ENCODE measurements around the gene SH3BP2. TPM values are rescaled to one million over a fixed set of nuclear protein-coding genes. Genes with fewer than 3 reads are reported as not detected.

The SH3BP2 gene
- total RNA-seq, 2 donors from 2014 or later, result 56.0 to 61.7 TPM

DNA sequence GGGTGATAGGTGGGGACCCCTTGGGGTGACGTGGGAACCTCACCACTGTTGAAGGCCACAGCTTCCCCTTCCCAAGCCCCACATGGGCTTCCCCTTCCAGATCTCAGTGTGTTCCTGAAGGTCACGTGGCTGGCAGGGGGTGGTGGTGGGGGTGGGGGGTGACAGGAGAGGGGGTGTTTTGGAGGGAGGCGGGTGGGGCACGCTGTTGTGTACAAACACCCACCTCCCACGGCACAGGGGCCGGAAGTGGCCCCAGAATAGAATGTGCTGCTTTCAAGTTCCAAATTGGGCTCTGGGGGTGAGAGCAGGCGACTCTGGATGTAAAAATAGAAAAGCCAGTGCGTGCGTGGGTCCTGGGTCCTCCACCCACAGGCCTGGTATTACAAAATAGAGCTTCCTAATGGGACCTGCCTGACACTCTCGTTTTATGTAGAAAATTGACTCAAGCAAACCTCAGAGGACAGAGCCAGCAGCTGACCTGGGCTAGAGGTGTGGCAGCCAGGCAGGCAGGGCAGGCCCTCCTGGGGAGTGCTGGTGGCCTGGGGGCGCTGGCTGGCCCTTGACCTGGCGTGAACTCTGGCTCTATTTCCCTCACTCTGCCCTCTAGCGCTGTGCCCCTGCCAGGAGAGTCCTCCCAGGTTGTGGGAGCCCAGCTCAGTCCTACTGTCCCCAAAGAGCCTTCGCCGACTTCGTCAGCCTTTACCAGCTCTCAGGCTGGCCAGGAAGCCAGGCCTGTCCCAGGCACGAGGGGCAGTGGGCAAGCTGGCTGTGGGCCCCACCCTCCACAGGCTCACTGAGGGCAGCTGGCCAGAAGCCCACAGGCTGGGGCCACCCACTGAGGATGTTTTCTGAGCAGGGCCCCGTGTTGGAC is 5.4 kb upstream of the SH3BP2 start:
- Histone ChIP-seq H3K4me3 (no peak overlapping the region), H3K27ac (peak overlapping the region in 1 of 2 donors; percentile 53), H3K4me1 (ENCODE audit: control insufficient read depth in 1 of 2, low read depth in 2 of 2) (peaks cover 5 to 15% of the 10 kb centered on the region in 2 donors), H3K9me3 (no peaks in the 10 kb centered on the region), H3K27me3 (replicated peaks; ENCODE audit: insufficient read depth) (no peaks in the 10 kb centered on the region), H3K36me3 (no peaks in the 10 kb centered on the region)
- TF ChIP-seq, protein P1, sequence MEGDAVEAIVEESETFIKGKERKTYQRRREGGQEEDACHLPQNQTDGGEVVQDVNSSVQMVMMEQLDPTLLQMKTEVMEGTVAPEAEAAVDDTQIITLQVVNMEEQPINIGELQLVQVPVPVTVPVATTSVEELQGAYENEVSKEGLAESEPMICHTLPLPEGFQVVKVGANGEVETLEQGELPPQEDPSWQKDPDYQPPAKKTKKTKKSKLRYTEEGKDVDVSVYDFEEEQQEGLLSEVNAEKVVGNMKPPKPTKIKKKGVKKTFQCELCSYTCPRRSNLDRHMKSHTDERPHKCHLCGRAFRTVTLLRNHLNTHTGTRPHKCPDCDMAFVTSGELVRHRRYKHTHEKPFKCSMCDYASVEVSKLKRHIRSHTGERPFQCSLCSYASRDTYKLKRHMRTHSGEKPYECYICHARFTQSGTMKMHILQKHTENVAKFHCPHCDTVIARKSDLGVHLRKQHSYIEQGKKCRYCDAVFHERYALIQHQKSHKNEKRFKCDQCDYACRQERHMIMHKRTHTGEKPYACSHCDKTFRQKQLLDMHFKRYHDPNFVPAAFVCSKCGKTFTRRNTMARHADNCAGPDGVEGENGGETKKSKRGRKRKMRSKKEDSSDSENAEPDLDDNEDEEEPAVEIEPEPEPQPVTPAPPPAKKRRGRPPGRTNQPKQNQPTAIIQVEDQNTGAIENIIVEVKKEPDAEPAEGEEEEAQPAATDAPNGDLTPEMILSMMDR (IDR thresholded peaks at IDR 0.05), result no peak
- ATAC-seq (ENCODE audit: insufficient number of reproducible peaks, low FRiP score, low read depth) (no peak), DNase-seq (ENCODE audit: low spot score) (no peak)

DNA sequence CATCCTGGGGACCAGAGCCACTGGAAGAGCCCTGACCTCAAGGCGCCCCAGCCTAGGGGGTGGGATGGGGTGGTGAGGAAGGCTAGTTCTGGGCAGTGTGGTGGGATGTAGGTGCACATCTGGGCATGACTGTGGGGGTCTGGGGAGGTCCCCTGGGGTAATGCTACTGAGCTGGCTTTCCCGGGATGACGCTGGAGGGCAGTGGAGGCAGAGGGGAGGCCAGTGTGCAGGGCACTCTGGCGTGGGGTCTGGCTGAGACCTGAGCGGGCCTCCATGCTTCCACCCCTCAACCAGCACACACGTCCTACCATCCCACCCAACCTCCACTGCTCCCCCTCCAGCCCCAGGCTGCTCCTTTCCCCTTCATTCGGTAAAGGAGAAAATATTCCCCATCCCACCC is 4.8 kb upstream of the SH3BP2 start:
- ATAC-seq (ENCODE audit: insufficient number of reproducible peaks, low FRiP score, low read depth), result no peak
- H3K9me3 ChIP-seq, result no peaks in the 10 kb centered on the region
- H3K27me3 ChIP-seq (replicated peaks; ENCODE audit: insufficient read depth), result no peaks in the 10 kb centered on the region
- H3K27ac ChIP-seq, result peak overlapping the region in 1 of 2 donors; percentile 53
- H3K4me3 ChIP-seq, result no peak overlapping the region
- TF ChIP-seq, protein P1 (IDR thresholded peaks at IDR 0.05), result no peak
- H3K36me3 ChIP-seq, result no peaks in the 10 kb centered on the region
- DNase-seq (ENCODE audit: low spot score), result no peak
- H3K4me1 ChIP-seq (ENCODE audit: control insufficient read depth in 1 of 2, low read depth in 2 of 2), result peaks cover 5 to 15% of the 10 kb centered on the region in 2 donors

DNA sequence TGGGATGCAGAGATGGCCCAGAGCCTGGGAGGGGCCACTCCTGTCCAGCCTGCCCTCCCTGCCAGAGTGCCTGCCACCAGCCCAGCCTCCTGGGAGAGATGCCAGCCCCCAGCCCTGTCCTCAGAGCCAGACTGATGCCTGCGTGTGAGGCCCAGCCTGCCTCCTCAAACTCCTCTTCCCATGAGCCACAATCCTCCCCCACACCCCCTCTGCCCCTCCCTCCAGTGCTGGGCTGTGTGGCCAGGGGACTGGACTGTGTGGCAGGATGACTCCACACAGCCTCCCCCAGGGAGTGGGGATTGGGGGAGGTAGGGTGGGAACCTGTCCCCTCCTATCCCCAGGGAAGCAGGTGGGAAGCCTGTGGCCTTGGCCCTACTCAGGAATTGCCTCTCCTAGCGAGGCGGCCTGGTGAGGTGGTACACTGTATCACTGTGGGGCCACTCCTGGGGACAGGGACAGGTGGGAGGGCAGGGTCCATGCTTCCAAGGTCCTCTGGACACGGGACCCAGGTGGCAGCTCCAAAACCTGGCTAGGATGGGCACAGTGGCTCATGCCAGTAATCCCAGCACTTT is 4.3 kb upstream of the SH3BP2 start:
- Histone ChIP-seq H3K27ac (no peak overlapping the region), H3K9me3 (no peaks in the 10 kb centered on the region), H3K36me3 (no peaks in the 10 kb centered on the region), H3K4me3 (no peak overlapping the region), H3K27me3 (replicated peaks; ENCODE audit: insufficient read depth) (no peaks in the 10 kb centered on the region), H3K4me1 (ENCODE audit: control insufficient read depth in 1 of 2, low read depth in 2 of 2) (peaks cover 9 to 20% of the 10 kb centered on the region in 2 donors)
- no peak for DNase-seq (ENCODE audit: low spot score)
- TF ChIP-seq, protein P1 (IDR thresholded peaks at IDR 0.05), result no peak
- no peak for ATAC-seq (ENCODE audit: insufficient number of reproducible peaks, low FRiP score, low read depth)

DNA sequence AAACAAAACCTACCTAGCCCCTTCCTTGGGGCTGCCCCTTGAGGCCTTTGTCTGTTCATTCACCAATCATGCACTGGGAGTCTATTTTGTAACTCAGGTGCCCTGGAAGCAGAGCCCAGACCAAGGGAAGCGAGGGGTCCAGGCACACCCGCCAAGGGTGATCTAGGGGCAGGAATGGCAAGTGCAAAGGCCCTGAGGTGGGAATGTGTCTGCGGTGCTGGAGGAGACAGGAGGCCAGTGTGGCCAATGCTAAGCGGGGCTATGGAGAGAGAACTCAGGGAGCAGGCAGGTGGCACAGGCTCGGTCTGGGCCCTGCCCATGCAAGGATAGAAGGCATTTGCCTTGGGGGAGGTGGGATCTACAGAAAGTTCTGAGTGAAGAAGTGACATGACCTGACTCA is 3.5 kb upstream of the SH3BP2 start:
- Histone ChIP-seq H3K27me3 (replicated peaks; ENCODE audit: insufficient read depth) (no peaks in the 10 kb centered on the region), H3K36me3 (no peaks in the 10 kb centered on the region), H3K27ac (no peak overlapping the region), H3K4me1 (ENCODE audit: control insufficient read depth in 1 of 2, low read depth in 2 of 2) (peaks cover 15 to 27% of the 10 kb centered on the region in 2 donors), H3K4me3 (no peak overlapping the region), H3K9me3 (no peaks in the 10 kb centered on the region)
- TF ChIP-seq, protein P1 (IDR thresholded peaks at IDR 0.05), result no peak
- DNase-seq (ENCODE audit: low spot score) (no peak), ATAC-seq (ENCODE audit: insufficient number of reproducible peaks, low FRiP score, low read depth) (no peak)

DNA sequence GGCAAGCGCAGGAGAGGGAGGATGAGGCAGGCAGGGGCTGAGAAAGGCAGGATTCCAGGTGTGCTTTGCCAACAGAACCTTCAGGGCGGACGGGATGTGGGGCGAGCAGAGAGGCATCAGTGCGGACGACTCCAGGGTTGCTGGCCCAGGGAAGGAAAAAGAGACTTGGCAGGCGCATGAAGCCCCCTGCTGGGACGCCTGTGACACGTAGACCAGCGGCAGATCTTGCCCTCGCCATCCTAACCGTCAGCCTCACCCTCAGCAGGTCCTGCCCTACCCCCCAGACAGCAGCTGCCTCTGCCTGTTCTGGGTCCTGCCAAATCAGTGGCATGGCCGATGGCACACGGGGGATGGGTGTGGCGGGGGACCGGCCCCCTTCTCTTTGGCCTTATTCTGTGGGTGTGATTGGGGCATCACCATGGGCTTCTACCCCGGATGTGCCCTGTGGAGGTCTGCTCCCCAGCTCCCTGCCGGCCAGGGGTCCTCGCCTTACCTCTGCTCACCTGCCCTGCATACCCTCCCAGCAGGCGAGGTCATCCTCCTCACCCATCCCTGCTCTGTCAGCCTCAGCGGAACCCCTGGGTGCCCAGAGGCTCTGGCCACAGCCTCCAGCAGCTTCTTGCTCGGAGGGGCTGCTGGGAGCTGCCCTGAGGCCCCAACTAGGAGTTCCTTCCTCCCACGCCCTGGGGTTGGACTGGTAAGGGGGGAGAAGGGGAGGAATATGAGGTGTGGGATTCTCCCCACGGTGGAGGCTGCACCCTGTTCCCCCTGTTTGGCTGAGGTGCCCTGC is 2.9 kb upstream of the SH3BP2 start:
- TF ChIP-seq, protein P1 (IDR thresholded peaks at IDR 0.05), result no peak
- Histone ChIP-seq H3K27ac (no peak overlapping the region), H3K27me3 (replicated peaks; ENCODE audit: insufficient read depth) (no peaks in the 10 kb centered on the region), H3K4me3 (no peak overlapping the region), H3K9me3 (no peaks in the 10 kb centered on the region), H3K36me3 (no peaks in the 10 kb centered on the region), H3K4me1 (ENCODE audit: control insufficient read depth in 1 of 2, low read depth in 2 of 2) (peaks cover 15 to 33% of the 10 kb centered on the region in 2 donors)
- no peak for ATAC-seq (ENCODE audit: insufficient number of reproducible peaks, low FRiP score, low read depth)
- no peak for DNase-seq (ENCODE audit: low spot score)

Measured in thoracic aorta (tissue), 2 donors.